OCI-LY1 (cell line): ENCODE measurements around the gene ACTN4.

Source experiments
- H2AFZ ChIP-seq: fragments of 200-600 bp; sonication (generic), shearing (Covaris generic); 2 replicates; pipeline ENCODE4 v1.6.0; 2014; ENCODE audit warnings: antibody characterized with exemption, mild to moderate bottlenecking, low read length
- H3F3A ChIP-seq: fragments of 200-600 bp; sonication (generic), shearing (Covaris generic); 2 replicates; pipeline ENCODE4 v1.6.0; 2014; ENCODE audit warnings: mild to moderate bottlenecking, antibody characterized with exemption, low read length, moderate library complexity; ENCODE audit not compliant: insufficient read depth
- H3K27ac ChIP-seq: fragments of 200-600 bp; sonication (generic); 2 replicates; pipeline ENCODE4 v1.5.1; 2014; ENCODE audit warnings: low read length, mixed run types, mild to moderate bottlenecking, low read depth; ENCODE audit not compliant: poor library complexity, severe bottlenecking
- H3K27me3 ChIP-seq: fragments of 200-600 bp; sonication (generic); 2 replicates; pipeline ENCODE4 v1.6.0; 2014; ENCODE audit warnings: antibody characterized with exemption, mild to moderate bottlenecking, low read length, moderate library complexity; ENCODE audit not compliant: insufficient read depth
- H3K36me3 ChIP-seq: fragments of 200-600 bp; sonication (generic); 2 replicates; pipeline ENCODE4 v1.6.1; 2014; ENCODE audit warnings: mild to moderate bottlenecking, antibody characterized with exemption, low read length, moderate library complexity, mixed read lengths; ENCODE audit not compliant: insufficient read depth
- H3K4me1 ChIP-seq: fragments of 200-600 bp; sonication (generic); 2 replicates; pipeline ENCODE4 v1.5.1; 2014; ENCODE audit warnings: mild to moderate bottlenecking, low read length, moderate library complexity; ENCODE audit not compliant: insufficient read depth, severe bottlenecking
- H3K4me2 ChIP-seq: fragments of 200-600 bp; sonication (generic), shearing (Covaris generic); 2 replicates; pipeline ENCODE4 v1.6.1; 2014; ENCODE audit warnings: low read length
- H3K4me3 ChIP-seq: fragments of 200-600 bp; sonication (generic); 2 replicates; pipeline ENCODE4 v1.5.1; 2014; ENCODE audit warnings: low read length, low read depth, mild to moderate bottlenecking, mixed read lengths; ENCODE audit not compliant: poor library complexity, severe bottlenecking
- H3K79me2 ChIP-seq: fragments of 200-600 bp; shearing (Covaris generic); 2 replicates; pipeline ENCODE4 v1.6.1; 2016; ENCODE audit warnings: mixed run types, low read length, mixed read lengths; ENCODE audit not compliant: insufficient read depth
- H3K9ac ChIP-seq: fragments of 200-600 bp; sonication (generic), shearing (Covaris generic); 2 replicates; pipeline ENCODE4 v1.6.1; 2014; ENCODE audit warnings: mild to moderate bottlenecking, low read length, mixed read lengths
- H3K9me2 ChIP-seq: fragments of 200-600 bp; sonication (generic), shearing (Covaris generic); 2 replicates; pipeline ENCODE4 v1.6.1; 2014; ENCODE audit warnings: low read depth, mild to moderate bottlenecking, low read length, mixed read lengths
- H3K9me3 ChIP-seq: fragments of 200-600 bp; shearing (Covaris generic); 2 replicates; pipeline ENCODE4 v1.6.1; 2014; ENCODE audit warnings: low read length, mixed read lengths
- H4K20me1 ChIP-seq: fragments of 200-600 bp; sonication (generic), shearing (Covaris generic); 2 replicates; pipeline ENCODE4 v1.6.0; 2016; ENCODE audit warnings: mild to moderate bottlenecking, low read length; ENCODE audit not compliant: insufficient read depth
- EZH2 ChIP-seq: fragments of 200-600 bp; sonication (generic), shearing (Covaris generic); IDR thresholded peaks from 2 replicates; pipeline ENCODE4 v1.8.0; 2017; ENCODE audit warnings: borderline replicate concordance, mixed run types, mild to moderate bottlenecking, antibody characterized with exemption, low read length, moderate library complexity, mixed read lengths
- TF ChIP-seq, protein P1 (sequence below): fragments of 200-600 bp; sonication (generic), shearing (Covaris generic); IDR thresholded peaks from 2 replicates; pipeline ENCODE4 v1.5.1; 2017; ENCODE audit warnings: mild to moderate bottlenecking, antibody characterized with exemption, low read length, moderate library complexity, mixed read lengths

ACTN4 gene

DNA sequence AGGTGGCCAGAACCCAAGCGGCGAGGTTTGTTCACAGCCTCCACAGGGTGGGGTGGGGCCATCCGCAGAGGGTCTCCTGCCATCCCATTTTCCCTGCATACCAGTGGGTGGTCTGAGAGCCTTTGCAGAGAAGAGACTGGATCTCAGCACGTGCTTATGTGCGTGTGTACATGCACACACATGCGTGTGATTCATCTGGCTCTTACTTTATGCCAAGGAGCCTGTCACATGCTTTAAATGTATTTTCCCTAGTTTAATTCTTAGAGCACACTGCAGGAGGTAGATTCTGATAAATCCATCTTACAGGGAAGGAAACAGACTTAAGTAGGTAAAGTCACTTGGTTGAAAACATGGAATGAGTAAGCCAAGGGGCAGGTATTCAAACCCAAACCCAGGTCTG, 49.7 kb downstream of the ACTN4 start:
- no peaks in the 10 kb centered on the region for H3K79me2 ChIP-seq
- H3K27me3 ChIP-seq: no peaks in the 10 kb centered on the region
- no peaks in the 10 kb centered on the region for H3K9me2 ChIP-seq
- no peak overlapping the region for H3K27ac ChIP-seq
- no peaks in the 10 kb centered on the region for H3K9me3 ChIP-seq
- no peaks in the 10 kb centered on the region for H3F3A ChIP-seq
- H3K9ac ChIP-seq: no peak overlapping the region
- TF ChIP-seq, protein P1, sequence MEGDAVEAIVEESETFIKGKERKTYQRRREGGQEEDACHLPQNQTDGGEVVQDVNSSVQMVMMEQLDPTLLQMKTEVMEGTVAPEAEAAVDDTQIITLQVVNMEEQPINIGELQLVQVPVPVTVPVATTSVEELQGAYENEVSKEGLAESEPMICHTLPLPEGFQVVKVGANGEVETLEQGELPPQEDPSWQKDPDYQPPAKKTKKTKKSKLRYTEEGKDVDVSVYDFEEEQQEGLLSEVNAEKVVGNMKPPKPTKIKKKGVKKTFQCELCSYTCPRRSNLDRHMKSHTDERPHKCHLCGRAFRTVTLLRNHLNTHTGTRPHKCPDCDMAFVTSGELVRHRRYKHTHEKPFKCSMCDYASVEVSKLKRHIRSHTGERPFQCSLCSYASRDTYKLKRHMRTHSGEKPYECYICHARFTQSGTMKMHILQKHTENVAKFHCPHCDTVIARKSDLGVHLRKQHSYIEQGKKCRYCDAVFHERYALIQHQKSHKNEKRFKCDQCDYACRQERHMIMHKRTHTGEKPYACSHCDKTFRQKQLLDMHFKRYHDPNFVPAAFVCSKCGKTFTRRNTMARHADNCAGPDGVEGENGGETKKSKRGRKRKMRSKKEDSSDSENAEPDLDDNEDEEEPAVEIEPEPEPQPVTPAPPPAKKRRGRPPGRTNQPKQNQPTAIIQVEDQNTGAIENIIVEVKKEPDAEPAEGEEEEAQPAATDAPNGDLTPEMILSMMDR: no peak
- no peak for TF ChIP-seq EZH2
- peaks cover 25% of the 10 kb centered on the region; the same call in 1 of the 2 replicates for H3K36me3 ChIP-seq
- H3K4me2 ChIP-seq: no peak overlapping the region
- peaks cover 36% of the 10 kb centered on the region for H3K4me1 ChIP-seq
- no peak overlapping the region for H2AFZ ChIP-seq
- no peak overlapping the region for H3K4me3 ChIP-seq
- H4K20me1 ChIP-seq: no peaks in the 10 kb centered on the region

DNA sequence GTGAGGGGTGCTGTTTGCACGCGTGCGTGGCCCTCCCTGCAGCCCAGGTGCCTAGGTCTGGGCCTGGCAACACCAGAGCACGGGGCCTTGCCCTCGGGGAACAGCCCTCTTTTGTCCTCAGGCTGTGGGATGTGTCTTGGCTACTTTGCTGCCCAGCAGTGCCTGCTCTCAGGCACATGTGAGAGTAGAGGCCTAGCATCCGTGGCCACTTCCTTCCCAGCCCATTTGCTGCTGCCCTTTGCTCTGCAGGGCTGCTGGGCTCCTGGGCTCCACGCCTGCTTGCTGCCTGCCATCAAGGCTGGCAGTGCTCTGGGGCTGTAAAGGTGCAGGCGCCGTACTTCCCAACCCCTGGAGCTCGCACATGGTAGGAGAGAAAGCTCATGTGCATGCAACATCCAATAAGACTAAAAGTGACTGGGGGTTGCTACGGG, 50.2 kb downstream of the ACTN4 start:
- no peak overlapping the region for H3K4me2 ChIP-seq
- no peaks in the 10 kb centered on the region for H3F3A ChIP-seq

DNA sequence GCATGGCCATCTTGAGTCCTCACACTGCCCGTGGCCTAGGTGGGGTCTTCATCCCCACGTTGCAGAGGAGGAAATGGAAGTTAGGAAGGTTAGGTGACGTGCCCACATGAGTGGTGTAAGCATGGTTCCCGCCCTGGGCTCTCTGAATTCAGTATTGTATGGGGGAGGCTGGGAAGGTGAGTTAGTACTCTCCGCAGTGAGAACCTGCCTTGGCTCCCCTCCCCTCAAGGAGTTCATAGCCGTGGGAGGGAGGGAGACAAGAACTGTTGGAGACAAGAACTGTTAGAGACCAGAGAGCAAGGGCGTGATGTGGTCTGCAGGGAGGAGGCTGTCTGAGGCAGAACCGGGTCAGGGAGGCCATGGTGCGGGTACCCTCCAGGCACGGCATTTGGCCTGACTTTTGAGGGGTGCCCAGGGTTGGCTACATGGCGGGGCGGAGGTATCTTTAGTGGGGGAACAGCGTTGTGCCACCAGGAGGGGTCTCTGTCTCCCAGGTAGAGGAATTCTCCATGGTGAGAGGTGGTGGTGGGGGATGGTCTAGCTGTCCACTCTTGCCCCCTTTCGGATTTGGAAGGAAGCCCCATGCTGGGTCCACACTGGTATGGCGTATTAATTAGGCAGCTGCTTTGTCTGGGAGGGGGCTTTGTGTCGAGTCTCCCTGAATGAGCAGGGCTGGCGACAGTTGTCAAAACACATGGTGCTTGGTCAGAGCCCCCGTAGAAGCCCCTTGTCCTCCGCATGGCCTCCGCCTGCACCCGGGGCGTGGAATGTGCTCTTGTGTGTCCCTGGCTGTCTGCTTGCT, 51.0 kb downstream of the ACTN4 start:
- Histone ChIP-seq H3K36me3 (peaks cover 36% of the 10 kb centered on the region; the same call in 1 of the 2 replicates), H4K20me1 (no peaks in the 10 kb centered on the region)

More for the DNA sequence above, 50.2 kb downstream of the ACTN4 start:
- Histone ChIP-seq H3K27me3 (no peaks in the 10 kb centered on the region), H3K79me2 (no peaks in the 10 kb centered on the region), H4K20me1 (no peaks in the 10 kb centered on the region), H3K4me3 (no peak overlapping the region), H3K4me1 (peaks cover 32% of the 10 kb centered on the region), H3K9ac (no peak overlapping the region), H3K36me3 (peaks cover 30% of the 10 kb centered on the region; the same call in 1 of the 2 replicates), H2AFZ (no peak overlapping the region), H3K9me2 (no peaks in the 10 kb centered on the region), H3K9me3 (no peaks in the 10 kb centered on the region), H3K27ac (no peak overlapping the region)
- TF ChIP-seq, protein P1: no peak
- no peak for TF ChIP-seq EZH2

More for the DNA sequence above, 51.0 kb downstream of the ACTN4 start:
- H3K4me3 ChIP-seq: no peak overlapping the region
- peaks cover 24% of the 10 kb centered on the region for H3K4me1 ChIP-seq
- TF ChIP-seq, protein P1: no peak
- TF ChIP-seq EZH2: no peak
- no peak overlapping the region for H3K4me2 ChIP-seq
- no peak overlapping the region for H3K27ac ChIP-seq
- no peaks in the 10 kb centered on the region for H3K27me3 ChIP-seq
- H3K9me3 ChIP-seq: no peaks in the 10 kb centered on the region
- no peaks in the 10 kb centered on the region for H3F3A ChIP-seq
- no peaks in the 10 kb centered on the region for H3K79me2 ChIP-seq
- no peaks in the 10 kb centered on the region for H3K9me2 ChIP-seq
- H3K9ac ChIP-seq: no peak overlapping the region
- no peak overlapping the region for H2AFZ ChIP-seq
